Large intestine (tissue), 3 donors: ENCODE data around the gene ACVR1C. TPM values are rescaled to one million over a fixed set of nuclear protein-coding genes. Genes with fewer than 3 reads are reported as not detected.

Experiments
- DNase-seq, 2 donors: peaks; one replicate each; pipeline versions ENCODE4 v3.0.0 to v3.0.0-alpha.2; 2013
- H3K27ac ChIP-seq: one replicate; pipeline ENCODE4 v1.5.1; 2013; ENCODE audit warnings: low read length
- H3K27me3 ChIP-seq: 2 replicates; pipeline ENCODE4 v1.6.1; 2013; ENCODE audit warnings: low read length; ENCODE audit not compliant: control insufficient read depth, insufficient read depth
- H3K36me3 ChIP-seq: 2 replicates; pipeline ENCODE4 v1.6.1; 2013; ENCODE audit warnings: low read length; ENCODE audit not compliant: control insufficient read depth, insufficient read depth
- H3K4me1 ChIP-seq: one replicate; pipeline ENCODE4 v1.6.1; 2013; ENCODE audit warnings: low read length; ENCODE audit not compliant: control insufficient read depth, insufficient read depth
- H3K4me3 ChIP-seq: one replicate; pipeline ENCODE4 v1.5.1; 2013; ENCODE audit warnings: low read length
- H3K9me3 ChIP-seq: one replicate; pipeline ENCODE4 v1.6.1; 2013; ENCODE audit warnings: mild to moderate bottlenecking, low read depth, low read length, moderate library complexity; ENCODE audit not compliant: control insufficient read depth
- WGBS: methylation state at CpG from one replicate; pipeline ENCODE4 v1.1.5; 2013; ENCODE audit warnings: low lambda C conversion rate; ENCODE audit not compliant: insufficient coverage; 5-methylcytosine and 5-hydroxymethylcytosine counted together
- polyA plus RNA-seq: library from polyadenylated mRNA; unstranded; fragments of 120-200 nt; gene quantifications from one replicate; pipeline ENCODE4 v1.2.1, GENCODE V29; 2013

Gene ACVR1C
- polyA plus RNA-seq, 1 donor, result 25.6 TPM

- no peaks in the 10 kb centered on the region for H3K36me3 ChIP-seq
- peak overlapping the region; percentile 78 for H3K4me3 ChIP-seq
- no peaks in the 10 kb centered on the region for H3K9me3 ChIP-seq
- H3K27me3 ChIP-seq, result peaks cover 6% of the 10 kb centered on the region
- peak overlapping the region; percentile 99 for H3K27ac ChIP-seq
- 60% methylated on average over 1 of the region's 31 CpGs for WGBS
- peak; percentile 11 to 78 for DNase-seq
- H3K4me1 ChIP-seq, result peaks cover 16% of the 10 kb centered on the region
These were observed 829 bp downstream of the ACVR1C start for GRCh38 chr2:157627594-157628476.

GRCh38 chr2:157625296-157625695 lies 3.4 kb downstream of the ACVR1C start:
- H3K4me3 ChIP-seq, result no peak overlapping the region
- peaks cover 4% of the 10 kb centered on the region for H3K9me3 ChIP-seq
- no peaks in the 10 kb centered on the region for H3K36me3 ChIP-seq
- peak; percentile 48 to 80 for DNase-seq
- H3K27me3 ChIP-seq, result peaks cover 6% of the 10 kb centered on the region
- H3K4me1 ChIP-seq, result peaks cover 16% of the 10 kb centered on the region
- peak overlapping the region; percentile 34 for H3K27ac ChIP-seq

- WGBS, result no CpG with 5 or more reads among the region's 1 CpG
- no peak overlapping the region for H3K27ac ChIP-seq
These were observed 7.7 kb downstream of the ACVR1C start for GRCh38 chr2:157620956-157621355.

GRCh38 chr2:157611726-157612125 lies 16.9 kb downstream of the ACVR1C start:
- peaks cover 13% of the 10 kb centered on the region for H3K9me3 ChIP-seq
- no peaks in the 10 kb centered on the region for H3K4me1 ChIP-seq
- H3K27me3 ChIP-seq, result no peaks in the 10 kb centered on the region
- no peak overlapping the region for H3K27ac ChIP-seq
- peaks cover 6% of the 10 kb centered on the region for H3K36me3 ChIP-seq
- H3K4me3 ChIP-seq, result no peak overlapping the region
- no peak for DNase-seq

More at GRCh38 chr2:157620956-157621355, 7.7 kb downstream of the ACVR1C start:
- peaks cover 14% of the 10 kb centered on the region for H3K4me1 ChIP-seq
- H3K36me3 ChIP-seq, result no peaks in the 10 kb centered on the region
- H3K9me3 ChIP-seq, result peaks cover 4% of the 10 kb centered on the region
- no peak overlapping the region for H3K4me3 ChIP-seq
- no peak for DNase-seq
- H3K27me3 ChIP-seq, result no peaks in the 10 kb centered on the region

GRCh38 chr2:157611110-157611509 lies 17.6 kb downstream of the ACVR1C start:
- H3K9me3 ChIP-seq, result peaks cover 13% of the 10 kb centered on the region

GRCh38 chr2:157606534-157606933 lies 22.1 kb downstream of the ACVR1C start:
- no peaks in the 10 kb centered on the region for H3K27me3 ChIP-seq
- H3K27ac ChIP-seq, result no peak overlapping the region

More at GRCh38 chr2:157611110-157611509, 17.6 kb downstream of the ACVR1C start:
- WGBS, result 100% methylated on average over 1 of the region's 4 CpGs
- H3K36me3 ChIP-seq, result peaks cover 6% of the 10 kb centered on the region
- H3K4me1 ChIP-seq, result no peaks in the 10 kb centered on the region
- no peak for DNase-seq
- H3K27ac ChIP-seq, result no peak overlapping the region
- no peak overlapping the region for H3K4me3 ChIP-seq
- no peaks in the 10 kb centered on the region for H3K27me3 ChIP-seq

GRCh38 chr2:157603198-157603597 lies 25.5 kb downstream of the ACVR1C start:
- Histone ChIP-seq H3K9me3 (no peaks in the 10 kb centered on the region), H3K36me3 (no peaks in the 10 kb centered on the region), H3K27ac (peak overlapping the region; percentile 73), H3K4me1 (peaks cover 8% of the 10 kb centered on the region), H3K27me3 (no peaks in the 10 kb centered on the region), H3K4me3 (no peak overlapping the region)
- DNase-seq, result peak; percentile 60 to 76
- no CpG with 5 or more reads among the region's 1 CpG for WGBS

More at GRCh38 chr2:157606534-157606933, 22.1 kb downstream of the ACVR1C start:
- no peak for DNase-seq
- Histone ChIP-seq H3K4me3 (no peak overlapping the region), H3K36me3 (no peaks in the 10 kb centered on the region), H3K9me3 (peaks cover 6% of the 10 kb centered on the region), H3K4me1 (peaks cover 8% of the 10 kb centered on the region)

GRCh38 chr2:157601807-157602206 lies 26.9 kb downstream of the ACVR1C start:
- WGBS, result 94% methylated on average over 3 of the region's 4 CpGs

GRCh38 chr2:157596992-157597681 lies 31.5 kb downstream of the ACVR1C start:
- DNase-seq, result peak; percentile 17 to 57
- peak overlapping the region; percentile 39 for H3K4me3 ChIP-seq

More at GRCh38 chr2:157601807-157602206, 26.9 kb downstream of the ACVR1C start:
- Histone ChIP-seq H3K27me3 (no peaks in the 10 kb centered on the region), H3K9me3 (no peaks in the 10 kb centered on the region), H3K36me3 (no peaks in the 10 kb centered on the region), H3K4me1 (peaks cover 8% of the 10 kb centered on the region), H3K4me3 (no peak overlapping the region), H3K27ac (no peak overlapping the region)
- DNase-seq, result no peak

GRCh38 chr2:157593411-157593810 lies 35.3 kb downstream of the ACVR1C start:
- H3K9me3 ChIP-seq, result no peaks in the 10 kb centered on the region
- no peak overlapping the region for H3K4me3 ChIP-seq
- no peak for DNase-seq
- no peak overlapping the region for H3K27ac ChIP-seq
- H3K4me1 ChIP-seq, result no peaks in the 10 kb centered on the region
- WGBS, result 100% methylated on average over 1 of the region's 1 CpG
- no peaks in the 10 kb centered on the region for H3K27me3 ChIP-seq
- H3K36me3 ChIP-seq, result no peaks in the 10 kb centered on the region

More at GRCh38 chr2:157596992-157597681, 31.5 kb downstream of the ACVR1C start:
- Histone ChIP-seq H3K36me3 (no peaks in the 10 kb centered on the region), H3K27ac (no peak overlapping the region), H3K4me1 (no peaks in the 10 kb centered on the region), H3K27me3 (no peaks in the 10 kb centered on the region), H3K9me3 (no peaks in the 10 kb centered on the region)
- no CpG with 5 or more reads among the region's 45 CpGs for WGBS
